ENCODE results near the gene PACSIN2. TPM values are rescaled to one million over a fixed set of nuclear protein-coding genes. Genes with fewer than 3 reads are reported as not detected.

The PACSIN2 gene
- total and polyA plus RNA-seq, 2 of the 13 experiments (the other 11 are each of a cell fraction or from before 2014, with no cell fraction given) = 54.1 to 68.8 TPM

GRCh38 chr22:42926768-42927167, 88.2 kb downstream of the PACSIN2 start:
- POLR2A ChIA-PET = no interaction called here
- in situ Hi-C loops (cut with HindIII; ENCODE audit: extremely low pct_ligation_motif_present, low pct_unique_long_range_greater_than_20kb) = no loop called here

DNA sequence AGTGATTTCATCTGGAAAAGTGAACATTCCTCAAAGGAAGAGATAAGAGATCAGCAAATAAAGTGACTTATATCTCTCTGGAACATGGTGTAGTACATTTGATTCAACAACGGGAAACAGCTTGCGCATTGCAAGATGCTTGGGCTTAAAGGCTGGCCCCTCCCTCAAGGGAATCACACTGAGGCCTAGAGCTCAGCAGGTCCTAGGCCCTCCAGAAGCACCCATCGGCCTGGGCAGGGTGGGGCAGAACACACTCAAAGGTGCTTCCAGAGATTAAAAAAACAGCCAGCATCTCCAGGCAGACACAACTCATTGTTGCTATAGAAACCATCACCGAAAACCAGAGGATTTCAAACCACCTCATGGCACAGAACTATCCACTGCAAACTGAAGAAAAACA, 88.8 kb downstream of the PACSIN2 start:
- in situ Hi-C loops (cut with HindIII; ENCODE audit: extremely low pct_ligation_motif_present, low pct_unique_long_range_greater_than_20kb) = no loop called here
- TF ChIP-seq, protein P1, sequence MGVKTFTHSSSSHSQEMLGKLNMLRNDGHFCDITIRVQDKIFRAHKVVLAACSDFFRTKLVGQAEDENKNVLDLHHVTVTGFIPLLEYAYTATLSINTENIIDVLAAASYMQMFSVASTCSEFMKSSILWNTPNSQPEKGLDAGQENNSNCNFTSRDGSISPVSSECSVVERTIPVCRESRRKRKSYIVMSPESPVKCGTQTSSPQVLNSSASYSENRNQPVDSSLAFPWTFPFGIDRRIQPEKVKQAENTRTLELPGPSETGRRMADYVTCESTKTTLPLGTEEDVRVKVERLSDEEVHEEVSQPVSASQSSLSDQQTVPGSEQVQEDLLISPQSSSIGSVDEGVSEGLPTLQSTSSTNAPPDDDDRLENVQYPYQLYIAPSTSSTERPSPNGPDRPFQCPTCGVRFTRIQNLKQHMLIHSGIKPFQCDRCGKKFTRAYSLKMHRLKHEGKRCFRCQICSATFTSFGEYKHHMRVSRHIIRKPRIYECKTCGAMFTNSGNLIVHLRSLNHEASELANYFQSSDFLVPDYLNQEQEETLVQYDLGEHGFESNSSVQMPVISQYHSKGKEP (CRISPR knock-in tag; IDR thresholded peaks at IDR 0.05) = no peak
- TF ChIP-seq ISL2 (CRISPR knock-in tag; IDR thresholded peaks at IDR 0.05) (no peak), ZNF710 (CRISPR knock-in tag; IDR thresholded peaks at IDR 0.05; ENCODE audit: borderline replicate concordance) (no peak), ZBTB26 (CRISPR knock-in tag; IDR thresholded peaks at IDR 0.05; ENCODE audit: borderline replicate concordance) (no peak), SMAD9 (CRISPR knock-in tag; IDR thresholded peaks at IDR 0.05) (no peak)

More at GRCh38 chr22:42926768-42927167, 88.2 kb downstream of the PACSIN2 start:
- WGBS (ENCODE audit: low lambda C conversion rate) = 80% methylated on average over 5 of the region's 5 CpGs
- H3K4me3 ChIP-seq (replicated peaks in 1 of 3; ENCODE audit: insufficient read depth in 1 of 3, low read depth in 2 of 3, low read length in 3 of 3) = no peak overlapping the region
- ATAC-seq (no peak), DNase-seq (ENCODE audit: low spot score) (no peak), FAIRE-seq (no peak)
- H3K27me3 ChIP-seq (ENCODE audit: control insufficient read depth in 1 of 2, insufficient read depth in 2 of 2, low read length in 2 of 2) = no peaks in the 10 kb centered on the region
- H3K9ac ChIP-seq (ENCODE audit: insufficient read depth, low read depth, low read length) = no peak overlapping the region
- no peak overlapping the region for H3K27ac ChIP-seq (ENCODE audit: extremely low read length, insufficient read depth, low read length)
- intact Hi-C loops (cut with micrococcal nuclease; ENCODE audit: unreplicated experiment) = loop anchor here (5.0 kb wide), 1 partner anchor 36 kb away; no protein-coding TSS in a partner anchor
- peaks cover 0 to 7% of the 10 kb centered on the region in 2 experiments; a peak in 3 of 5 replicates for H3K36me3 ChIP-seq (replicated peaks in 1 of 2; ENCODE audit: control insufficient read depth in 1 of 2, insufficient read depth in 2 of 2, low read length in 2 of 2)
- CTCF ChIA-PET (ENCODE audit: low intra/inter-chr PET ratio, low total read pairs) = no interaction called here
- H3K4me1 ChIP-seq (ENCODE audit: insufficient read depth, low read length) = peaks cover 74% of the 10 kb centered on the region
- TF ChIP-seq SMC3 (IDR thresholded peaks at IDR 0.05; ENCODE audit: low read length) (no peak), TEAD2 (CRISPR knock-in tag; IDR thresholded peaks at IDR 0.05) (no peak), ZNF143 (CRISPR knock-in tag; IDR thresholded peaks at IDR 0.05) (no peak), CENPX (CRISPR knock-in tag; IDR thresholded peaks at IDR 0.05) (no peak), ZNF253 (CRISPR knock-in tag; IDR thresholded peaks at IDR 0.05; ENCODE audit: borderline replicate concordance) (no peak), SNAI1 (CRISPR knock-in tag; IDR thresholded peaks at IDR 0.05; ENCODE audit: borderline replicate concordance) (no peak), AGO2 (optimal IDR thresholded peaks at IDR 0.05; ENCODE audit: low read depth, low read length) (no peak), PREB (CRISPR knock-in tag; IDR thresholded peaks at IDR 0.05) (no peak), HNRNPUL1 (IDR thresholded peaks at IDR 0.05; ENCODE audit: low read depth, low read length) (no peak), GATAD2A (CRISPR knock-in tag; IDR thresholded peaks at IDR 0.05) (no peak)
- H4K20me1 ChIP-seq (ENCODE audit: insufficient read depth, low read length) = peaks cover 38% of the 10 kb centered on the region
- peaks cover 84% of the 10 kb centered on the region for H3K79me2 ChIP-seq (ENCODE audit: insufficient read depth, low read length)
- no peak overlapping the region for H3K4me2 ChIP-seq (ENCODE audit: low read depth, low read length)
- H3K9me3 ChIP-seq (ENCODE audit: low read length) = no peaks in the 10 kb centered on the region
- BruUV-seq (replicated peaks) = no TSS peak
- no peak overlapping the region for H2AFZ ChIP-seq (ENCODE audit: low read length)

More for the DNA sequence above, 88.8 kb downstream of the PACSIN2 start:
- Histone ChIP-seq H3K9ac (ENCODE audit: insufficient read depth, low read depth, low read length) (no peak overlapping the region), H3K36me3 (replicated peaks in 1 of 2; ENCODE audit: control insufficient read depth in 1 of 2, insufficient read depth in 2 of 2, low read length in 2 of 2) (peaks cover 0 to 4% of the 10 kb centered on the region in 2 experiments; a peak in 3 of 5 replicates), H3K27ac (ENCODE audit: extremely low read length, insufficient read depth, low read length) (no peak overlapping the region), H3K79me2 (ENCODE audit: insufficient read depth, low read length) (peaks cover 83% of the 10 kb centered on the region), H4K20me1 (ENCODE audit: insufficient read depth, low read length) (peaks cover 38% of the 10 kb centered on the region), H3K4me2 (ENCODE audit: low read depth, low read length) (no peak overlapping the region), H3K4me1 (ENCODE audit: insufficient read depth, low read length) (peaks cover 74% of the 10 kb centered on the region), H3K9me3 (ENCODE audit: low read length) (no peaks in the 10 kb centered on the region), H2AFZ (ENCODE audit: low read length) (no peak overlapping the region), H3K4me3 (replicated peaks in 1 of 3; ENCODE audit: insufficient read depth in 1 of 3, low read depth in 2 of 3, low read length in 3 of 3) (no peak overlapping the region), H3K27me3 (ENCODE audit: control insufficient read depth in 1 of 2, insufficient read depth in 2 of 2, low read length in 2 of 2) (no peaks in the 10 kb centered on the region)
- DNase-seq (ENCODE audit: low spot score) (no peak), FAIRE-seq (no peak), ATAC-seq (no peak)
- intact Hi-C loops (cut with micrococcal nuclease; ENCODE audit: unreplicated experiment) = loop anchor here (5.0 kb wide), 1 partner anchor 36 kb away; no protein-coding TSS in a partner anchor
- POLR2A ChIA-PET = interaction anchor here (0.6 to 1.4 kb wide), 3 partner anchors 11 to 89 kb away, joined by 3 to 4 read pairs (median 3); partner anchors contain the start of gene PACSIN2
- BruUV-seq (replicated peaks) = no TSS peak
- CTCF ChIA-PET (ENCODE audit: low intra/inter-chr PET ratio, low total read pairs) = no interaction called here
- 78% methylated on average over 4 of the region's 4 CpGs for WGBS (ENCODE audit: low lambda C conversion rate)
